HEK293 (cell line): ENCODE results near the gene NSD1.

ENCODE experiments used
- CTCF ChIA-PET: fragments of 350-600 bp; formaldehyde crosslinking; extraction: SDS; loops from one replicate; lab custom pipeline; 2021; ENCODE audit warnings: antibody characterized with exemption; lab: Yijun Ruan, JAX
- POLR2A ChIA-PET: fragments of 300-600 bp; formaldehyde crosslinking; extraction: SDS; loops from one replicate; lab custom pipeline; 2020; ENCODE audit warnings: antibody characterized with exemption, inconsistent platforms; lab: Yijun Ruan, JAX
- H3K27ac ChIP-seq: fragments of 200-500 bp; sonication (Bioruptor generic); 2 replicates; pipeline ENCODE4 v1.5.1; 2014; ENCODE audit warnings: low read depth, low read length, control low read depth, inconsistent platforms; ENCODE audit errors: extremely low read depth
- H3K36me3 ChIP-seq, 2 experiments: fragments of 200-500 bp in 1 of 2; sonication (Bioruptor generic) in 1 of 2; 1 replicate in 1 of 2; 2 replicates in 1 of 2; pipeline ENCODE4 v1.5.1; 2014 to 2017; ENCODE audit warnings: inconsistent platforms in 2 of 2, low read length in 2 of 2; ENCODE audit not compliant: control insufficient read depth in 2 of 2, insufficient read depth in 1 of 2
- H3K4me1 ChIP-seq: fragments of 200-500 bp; sonication (Bioruptor generic); 2 replicates; pipeline ENCODE4 v1.5.1; 2014; ENCODE audit warnings: mild to moderate bottlenecking, low read length, inconsistent platforms; ENCODE audit not compliant: control insufficient read depth, insufficient read depth
- H3K4me3 ChIP-seq: 2 replicates; pipeline ENCODE4 v1.5.1; 2011; ENCODE audit warnings: low read depth, mild to moderate bottlenecking, control low read depth, low read length, moderate library complexity
- H3K9me3 ChIP-seq: fragments of 200-500 bp; sonication (Bioruptor generic); 2 replicates; pipeline ENCODE4 v1.5.1; 2014; ENCODE audit warnings: low read depth, low read length, inconsistent platforms; ENCODE audit not compliant: control insufficient read depth, insufficient read depth
- GLI2 ChIP-seq: fragments of 450-650 bp; formaldehyde crosslinking; IDR thresholded peaks from 2 replicates; pipeline ENCODE4; 2017; ENCODE audit warnings: missing biosample characterization, missing genetic modification characterization, low read depth, borderline replicate concordance
- PRDM1 ChIP-seq: fragments of 450-650 bp; formaldehyde crosslinking; IDR thresholded peaks from 2 replicates; pipeline ENCODE4; 2016; ENCODE audit warnings: missing biosample characterization, missing genetic modification characterization
- ZNF10 ChIP-seq: fragments of 450-650 bp; formaldehyde crosslinking; IDR thresholded peaks from 2 replicates; pipeline ENCODE4 v1.5.1; 2017; ENCODE audit warnings: missing biosample characterization, missing genetic modification characterization
- ZNF239 ChIP-seq: fragments of 450-650 bp; formaldehyde crosslinking; IDR thresholded peaks from 2 replicates; pipeline ENCODE4 v1.5.1; 2016; ENCODE audit warnings: missing biosample characterization, missing genetic modification characterization
- ZNF292 ChIP-seq: fragments of 450-650 bp; formaldehyde crosslinking; IDR thresholded peaks from 2 replicates; pipeline ENCODE4 v1.5.1; 2016; ENCODE audit warnings: low read depth, missing biosample characterization, missing genetic modification characterization, borderline replicate concordance
- ZNF426 ChIP-seq: fragments of 450-650 bp; formaldehyde crosslinking; IDR thresholded peaks from 2 replicates; pipeline ENCODE4 v1.5.1; 2017; ENCODE audit warnings: missing biosample characterization, missing genetic modification characterization, mild to moderate bottlenecking, inconsistent platforms, moderate library complexity
- ZNF560 ChIP-seq: fragments of 450-650 bp; formaldehyde crosslinking; IDR thresholded peaks from 2 replicates; pipeline ENCODE4 v1.5.1; 2017; ENCODE audit warnings: missing biosample characterization, missing genetic modification characterization, borderline replicate concordance
- ZNF629 ChIP-seq: fragments of 450-650 bp; formaldehyde crosslinking; IDR thresholded peaks from 2 replicates; pipeline ENCODE4 v1.5.1; 2017; ENCODE audit warnings: missing biosample characterization, missing genetic modification characterization
- TF ChIP-seq, protein P1 (sequence below): fragments of 450-650 bp; IDR thresholded peaks from 2 replicates; pipeline ENCODE4 v1.5.1; 2018; ENCODE audit warnings: missing biosample characterization, mild to moderate bottlenecking, missing genetic modification characterization
- TF ChIP-seq, protein P2 (sequence below): fragments of 450-650 bp; formaldehyde crosslinking; IDR thresholded peaks from 2 replicates; pipeline ENCODE4 v1.5.1; 2017; ENCODE audit warnings: missing biosample characterization, missing genetic modification characterization
- TF ChIP-seq, protein P3 (sequence below): fragments of 450-650 bp; formaldehyde crosslinking; IDR thresholded peaks from 2 replicates; pipeline ENCODE4 v1.5.1; 2016; ENCODE audit warnings: missing biosample characterization, missing genetic modification characterization
- TF ChIP-seq, protein P4 (sequence below): fragments of 450-650 bp; formaldehyde crosslinking; IDR thresholded peaks from 2 replicates; pipeline ENCODE4 v1.5.1; 2017; ENCODE audit warnings: missing biosample characterization, missing genetic modification characterization

NSD1 gene

DNA sequence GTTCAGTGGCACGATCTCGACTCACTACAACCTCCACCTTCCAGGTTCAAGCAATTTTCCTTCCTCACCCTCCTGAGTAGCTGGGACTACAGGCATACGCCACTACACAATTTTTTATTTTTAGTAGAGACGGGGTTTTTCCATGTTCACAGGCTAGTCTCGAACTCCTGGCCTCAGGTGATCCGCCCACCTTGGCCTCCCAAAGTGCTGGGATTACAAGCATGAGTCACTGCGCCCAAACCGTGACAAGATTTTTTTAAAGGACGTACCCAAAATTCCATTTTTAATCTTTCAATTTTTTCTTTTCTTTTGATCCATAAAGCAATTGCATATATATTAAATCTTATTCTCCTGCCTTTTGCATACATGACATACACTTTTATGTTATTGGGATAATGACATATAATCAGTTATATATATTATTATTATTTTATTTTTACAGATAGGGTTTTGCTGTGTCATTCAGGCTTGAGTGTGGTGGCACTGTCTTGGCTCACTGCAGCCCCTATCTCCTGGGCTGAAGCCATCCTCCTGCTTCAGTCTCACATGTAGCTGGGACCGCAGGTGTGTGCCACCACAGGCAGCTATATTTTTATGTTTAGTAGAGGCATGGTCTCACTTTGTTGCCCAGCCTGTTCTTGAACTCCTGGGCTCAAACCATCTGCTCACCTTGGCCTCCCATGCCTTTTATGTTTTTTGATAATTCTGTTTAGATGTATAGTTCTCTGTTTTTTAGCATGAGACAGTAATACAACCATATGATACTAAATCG lies 98.1 kb downstream of the NSD1 start (continued):
- TF ChIP-seq ZNF560 (no peak), ZNF426 (no peak)

DNA sequence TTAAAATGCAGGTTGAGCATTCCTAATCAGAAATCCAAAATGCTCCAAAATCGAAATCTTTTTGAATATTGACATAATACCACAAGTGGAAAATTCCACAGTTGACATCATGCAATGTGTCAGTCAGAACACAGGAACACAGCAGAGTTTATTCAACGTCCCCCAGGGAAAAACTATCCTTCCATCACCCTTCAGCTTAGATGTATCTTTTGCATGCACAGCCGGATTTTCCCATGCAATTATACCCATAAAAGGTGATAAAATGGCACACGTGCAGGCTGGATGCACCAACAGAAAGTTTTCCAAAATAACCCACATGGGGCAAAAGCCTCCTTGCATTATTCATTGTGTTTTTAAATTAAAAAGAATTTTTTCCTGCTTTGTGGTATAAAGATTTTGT lies 98.8 kb downstream of the NSD1 start:
- Histone ChIP-seq H3K9me3 (no peaks in the 10 kb centered on the region), H3K27ac (no peak overlapping the region), H3K36me3 (peaks cover 19 to 32% of the 10 kb centered on the region in 2 experiments), H3K4me3 (no peak overlapping the region), H3K4me1 (peaks cover 20% of the 10 kb centered on the region)
- ChIA-PET CTCF (no interaction called here), POLR2A (interaction anchor here (0.6 kb wide), 1 partner anchor 24 kb away, joined by 3 read pairs; no protein-coding TSS in a partner anchor)
- TF ChIP-seq, protein P1, sequence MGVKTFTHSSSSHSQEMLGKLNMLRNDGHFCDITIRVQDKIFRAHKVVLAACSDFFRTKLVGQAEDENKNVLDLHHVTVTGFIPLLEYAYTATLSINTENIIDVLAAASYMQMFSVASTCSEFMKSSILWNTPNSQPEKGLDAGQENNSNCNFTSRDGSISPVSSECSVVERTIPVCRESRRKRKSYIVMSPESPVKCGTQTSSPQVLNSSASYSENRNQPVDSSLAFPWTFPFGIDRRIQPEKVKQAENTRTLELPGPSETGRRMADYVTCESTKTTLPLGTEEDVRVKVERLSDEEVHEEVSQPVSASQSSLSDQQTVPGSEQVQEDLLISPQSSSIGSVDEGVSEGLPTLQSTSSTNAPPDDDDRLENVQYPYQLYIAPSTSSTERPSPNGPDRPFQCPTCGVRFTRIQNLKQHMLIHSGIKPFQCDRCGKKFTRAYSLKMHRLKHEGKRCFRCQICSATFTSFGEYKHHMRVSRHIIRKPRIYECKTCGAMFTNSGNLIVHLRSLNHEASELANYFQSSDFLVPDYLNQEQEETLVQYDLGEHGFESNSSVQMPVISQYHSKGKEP (tag by site-specific recombination) = peak; percentile 73
- TF ChIP-seq ZNF292 (tag by site-specific recombination) = no peak
- TF ChIP-seq, protein P2, sequence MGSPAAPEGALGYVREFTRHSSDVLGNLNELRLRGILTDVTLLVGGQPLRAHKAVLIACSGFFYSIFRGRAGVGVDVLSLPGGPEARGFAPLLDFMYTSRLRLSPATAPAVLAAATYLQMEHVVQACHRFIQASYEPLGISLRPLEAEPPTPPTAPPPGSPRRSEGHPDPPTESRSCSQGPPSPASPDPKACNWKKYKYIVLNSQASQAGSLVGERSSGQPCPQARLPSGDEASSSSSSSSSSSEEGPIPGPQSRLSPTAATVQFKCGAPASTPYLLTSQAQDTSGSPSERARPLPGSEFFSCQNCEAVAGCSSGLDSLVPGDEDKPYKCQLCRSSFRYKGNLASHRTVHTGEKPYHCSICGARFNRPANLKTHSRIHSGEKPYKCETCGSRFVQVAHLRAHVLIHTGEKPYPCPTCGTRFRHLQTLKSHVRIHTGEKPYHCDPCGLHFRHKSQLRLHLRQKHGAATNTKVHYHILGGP = no peak
- TF ChIP-seq, protein P3, sequence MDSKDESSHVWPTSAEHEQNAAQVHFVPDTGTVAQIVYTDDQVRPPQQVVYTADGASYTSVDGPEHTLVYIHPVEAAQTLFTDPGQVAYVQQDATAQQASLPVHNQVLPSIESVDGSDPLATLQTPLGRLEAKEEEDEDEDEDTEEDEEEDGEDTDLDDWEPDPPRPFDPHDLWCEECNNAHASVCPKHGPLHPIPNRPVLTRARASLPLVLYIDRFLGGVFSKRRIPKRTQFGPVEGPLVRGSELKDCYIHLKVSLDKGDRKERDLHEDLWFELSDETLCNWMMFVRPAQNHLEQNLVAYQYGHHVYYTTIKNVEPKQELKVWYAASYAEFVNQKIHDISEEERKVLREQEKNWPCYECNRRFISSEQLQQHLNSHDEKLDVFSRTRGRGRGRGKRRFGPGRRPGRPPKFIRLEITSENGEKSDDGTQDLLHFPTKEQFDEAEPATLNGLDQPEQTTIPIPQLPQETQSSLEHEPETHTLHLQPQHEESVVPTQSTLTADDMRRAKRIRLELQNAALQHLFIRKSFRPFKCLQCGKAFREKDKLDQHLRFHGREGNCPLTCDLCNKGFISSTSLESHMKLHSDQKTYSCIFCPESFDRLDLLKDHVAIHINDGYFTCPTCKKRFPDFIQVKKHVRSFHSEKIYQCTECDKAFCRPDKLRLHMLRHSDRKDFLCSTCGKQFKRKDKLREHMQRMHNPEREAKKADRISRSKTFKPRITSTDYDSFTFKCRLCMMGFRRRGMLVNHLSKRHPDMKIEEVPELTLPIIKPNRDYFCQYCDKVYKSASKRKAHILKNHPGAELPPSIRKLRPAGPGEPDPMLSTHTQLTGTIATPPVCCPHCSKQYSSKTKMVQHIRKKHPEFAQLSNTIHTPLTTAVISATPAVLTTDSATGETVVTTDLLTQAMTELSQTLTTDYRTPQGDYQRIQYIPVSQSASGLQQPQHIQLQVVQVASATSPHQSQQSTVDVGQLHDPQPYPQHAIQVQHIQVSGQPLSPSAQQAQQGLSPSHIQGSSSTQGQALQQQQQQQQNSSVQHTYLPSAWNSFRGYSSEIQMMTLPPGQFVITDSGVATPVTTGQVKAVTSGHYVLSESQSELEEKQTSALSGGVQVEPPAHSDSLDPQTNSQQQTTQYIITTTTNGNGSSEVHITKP = peak; percentile 48
- TF ChIP-seq, protein P4, sequence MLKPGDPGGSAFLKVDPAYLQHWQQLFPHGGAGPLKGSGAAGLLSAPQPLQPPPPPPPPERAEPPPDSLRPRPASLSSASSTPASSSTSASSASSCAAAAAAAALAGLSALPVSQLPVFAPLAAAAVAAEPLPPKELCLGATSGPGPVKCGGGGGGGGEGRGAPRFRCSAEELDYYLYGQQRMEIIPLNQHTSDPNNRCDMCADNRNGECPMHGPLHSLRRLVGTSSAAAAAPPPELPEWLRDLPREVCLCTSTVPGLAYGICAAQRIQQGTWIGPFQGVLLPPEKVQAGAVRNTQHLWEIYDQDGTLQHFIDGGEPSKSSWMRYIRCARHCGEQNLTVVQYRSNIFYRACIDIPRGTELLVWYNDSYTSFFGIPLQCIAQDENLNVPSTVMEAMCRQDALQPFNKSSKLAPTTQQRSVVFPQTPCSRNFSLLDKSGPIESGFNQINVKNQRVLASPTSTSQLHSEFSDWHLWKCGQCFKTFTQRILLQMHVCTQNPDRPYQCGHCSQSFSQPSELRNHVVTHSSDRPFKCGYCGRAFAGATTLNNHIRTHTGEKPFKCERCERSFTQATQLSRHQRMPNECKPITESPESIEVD (tag by site-specific recombination) = peak; percentile 70
- peak; percentile 34; the same call in 1 of the 2 replicates for TF ChIP-seq ZNF10
- peak; percentile 49; the same call in 1 of the 2 replicates for TF ChIP-seq ZNF629 (tag by site-specific recombination)

DNA sequence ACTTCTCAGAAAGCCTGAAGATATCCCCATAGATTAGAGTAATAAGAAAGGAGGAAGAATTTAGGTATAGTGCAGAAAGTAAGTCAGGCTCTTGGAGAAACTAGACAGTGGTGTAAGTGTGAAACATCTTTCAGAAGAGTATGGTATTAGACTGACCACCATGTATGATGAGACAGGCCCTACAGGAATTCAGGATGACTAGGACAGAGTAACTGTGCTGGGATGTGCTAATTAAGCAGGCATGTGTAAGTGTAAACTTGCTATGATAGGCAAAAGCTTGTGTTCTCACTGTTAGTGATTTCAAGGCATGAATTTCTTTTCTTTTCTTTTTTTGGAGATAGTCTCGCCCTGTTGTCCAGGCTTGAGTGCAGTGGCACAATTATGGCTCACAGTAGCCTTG lies 99.2 kb downstream of the NSD1 start:
- Histone ChIP-seq H3K27ac (no peak overlapping the region), H3K36me3 (peaks cover 22 to 32% of the 10 kb centered on the region in 2 experiments), H3K9me3 (no peaks in the 10 kb centered on the region), H3K4me1 (peaks cover 20% of the 10 kb centered on the region), H3K4me3 (no peak overlapping the region)
- TF ChIP-seq GLI2 (tag by site-specific recombination) (no peak), PRDM1 (tag by site-specific recombination) (peak; percentile 88), ZNF239 (tag by site-specific recombination) (no peak)
- POLR2A ChIA-PET = interaction anchor here (0.6 kb wide), 1 partner anchor 24 kb away, joined by 3 read pairs; no protein-coding TSS in a partner anchor
- CTCF ChIA-PET = interaction anchor here (0.7 kb wide), 1 partner anchor 36 kb away, joined by 3 read pairs; no protein-coding TSS in a partner anchor
